ENCODE measurements around the gene KRTAP5-8.

DNA sequence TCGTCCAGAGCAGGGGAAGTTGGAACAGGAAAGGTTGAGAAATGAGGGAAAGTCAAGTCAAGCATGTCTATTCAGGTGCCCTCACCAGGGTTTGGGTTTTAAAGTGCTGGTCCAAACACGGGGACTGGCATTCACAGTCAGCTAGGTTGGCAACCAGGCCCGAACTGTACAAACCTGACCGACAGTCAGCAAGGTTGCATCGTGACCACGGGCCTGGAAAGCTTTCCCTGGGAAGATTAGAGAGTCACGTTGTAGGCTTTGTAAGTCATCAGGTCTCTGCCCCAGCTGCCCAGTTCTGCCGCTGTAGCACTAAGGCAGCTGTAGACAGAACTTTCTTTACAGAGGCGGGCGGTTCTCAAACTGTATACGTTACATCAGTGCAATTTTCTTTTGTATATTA is 35.0 kb downstream of the KRTAP5-8 start:
- no peak for TF ChIP-seq CHAMP1 (IDR thresholded peaks at IDR 0.05)
- no peak for TF ChIP-seq IRF2 (CRISPR knock-in tag; IDR thresholded peaks at IDR 0.05)
- no peak for TF ChIP-seq ZNF12 (CRISPR knock-in tag; IDR thresholded peaks at IDR 0.05)
- TF ChIP-seq TFAM (CRISPR knock-in tag; conservative IDR thresholded peaks at IDR 0.05): no peak
- TF ChIP-seq POLR2A (conservative IDR thresholded peaks at IDR 0.05): no peak
- no peak for TF ChIP-seq IFI16 (CRISPR knock-in tag; IDR thresholded peaks at IDR 0.05)
- no peak for TF ChIP-seq TEAD4 (IDR thresholded peaks at IDR 0.05; ENCODE audit: low read length)
- TF ChIP-seq TEAD4 (CRISPR knock-in tag; IDR thresholded peaks at IDR 0.05; ENCODE audit: borderline replicate concordance): no peak
- TF ChIP-seq SIX5 (IDR thresholded peaks at IDR 0.05; ENCODE audit: borderline replicate concordance in 1 of 2, insufficient read depth in 1 of 2, low read depth in 1 of 2, low read length in 2 of 2): no peak
- TF ChIP-seq STAT5B (CRISPR knock-in tag; IDR thresholded peaks at IDR 0.05): no peak
- no peak for TF ChIP-seq MTA3 (IDR thresholded peaks at IDR 0.05; ENCODE audit: borderline replicate concordance)
- TF ChIP-seq ZNF408 (CRISPR knock-in tag; IDR thresholded peaks at IDR 0.05; ENCODE audit: low read depth): no peak
